OCI-LY1 (cell line): ENCODE results near the gene CAPZA1.

Source experiments
- CTCF ChIP-seq: fragments of 200-600 bp; sonication (generic), shearing (Covaris generic); IDR thresholded peaks from 2 replicates; pipeline ENCODE4 v1.5.1; 2017; ENCODE audit warnings: mild to moderate bottlenecking, antibody characterized with exemption, low read length, moderate library complexity, mixed read lengths
- EZH2 ChIP-seq: fragments of 200-600 bp; sonication (generic), shearing (Covaris generic); IDR thresholded peaks from 2 replicates; pipeline ENCODE4 v1.8.0; 2017; ENCODE audit warnings: borderline replicate concordance, mixed run types, mild to moderate bottlenecking, antibody characterized with exemption, low read length, moderate library complexity, mixed read lengths

GRCh38 chr1:112687361-112687760 lies 67.7 kb downstream of the CAPZA1 start:
- TF ChIP-seq CTCF, result no peak
- no peak for TF ChIP-seq EZH2
